HG02943 (cell line): ENCODE data around the gene SP140.
"Not testable (repeated sequence)": the region's sequence is repeated elsewhere in the genome, so short reads cannot be mapped to it uniquely, and the experiment has no call there.

ENCODE experiments used
- ATAC-seq: cut with Tn5 transposase; IDR thresholded peaks from one replicate; pipeline ENCODE4 v1.9.1; 2021; ENCODE audit warnings: mild to moderate bottlenecking, low read depth, moderate library complexity; ENCODE audit not compliant: unreplicated experiment

SP140 gene

DNA sequence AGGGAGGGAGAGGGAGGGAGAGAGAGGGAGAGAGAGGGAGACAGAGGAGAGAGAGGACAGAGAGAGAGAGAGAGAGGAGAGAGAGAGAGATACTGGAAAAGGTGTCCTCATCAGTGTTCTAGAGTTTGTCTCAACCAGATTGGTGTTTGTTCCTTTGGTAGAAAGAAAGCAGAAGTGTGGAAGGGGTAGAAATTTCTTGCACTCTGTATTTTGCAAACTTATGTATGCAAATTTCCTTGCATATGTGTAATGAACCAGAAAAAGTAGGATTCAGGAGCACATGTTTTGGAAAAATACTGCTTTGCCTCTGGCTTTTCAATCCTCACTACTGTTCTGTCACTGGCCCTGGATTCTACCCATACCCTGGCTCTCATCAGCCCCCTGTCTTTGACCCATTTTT, 1.1 kb upstream of the SP140 start:
- no peak for ATAC-seq

DNA sequence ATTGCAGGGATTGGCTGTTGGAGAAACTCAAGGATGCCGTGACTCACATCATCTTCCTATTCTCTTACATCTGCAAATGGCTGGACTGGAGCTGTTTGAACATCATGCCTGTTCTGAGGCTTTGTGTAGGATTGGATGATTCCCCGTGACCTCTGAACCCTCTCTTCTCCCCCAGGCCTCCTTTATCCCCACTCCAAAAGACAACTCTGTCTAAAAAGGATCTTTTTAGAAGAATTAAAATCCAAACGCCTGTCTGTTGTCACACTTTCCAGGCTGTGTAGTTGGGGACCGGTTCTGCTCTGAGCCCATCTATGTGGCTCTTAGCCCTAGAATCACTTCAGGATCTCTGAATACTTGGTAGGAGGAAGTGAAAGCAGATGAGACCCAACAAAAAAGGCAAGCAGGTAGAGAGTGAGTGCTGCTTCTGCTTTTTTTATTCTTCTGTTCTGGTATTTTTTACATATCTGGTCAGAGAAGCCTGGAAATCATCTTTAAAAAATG, 565 bp downstream of the SP140 start:
- ATAC-seq: peak; percentile 65

- no peak for ATAC-seq
These were observed 1.7 kb downstream of the SP140 start for GRCh38 chr2:230227216-230227615.

- no peak for ATAC-seq
These were observed 4.6 kb downstream of the SP140 start for GRCh38 chr2:230230087-230230486.

DNA sequence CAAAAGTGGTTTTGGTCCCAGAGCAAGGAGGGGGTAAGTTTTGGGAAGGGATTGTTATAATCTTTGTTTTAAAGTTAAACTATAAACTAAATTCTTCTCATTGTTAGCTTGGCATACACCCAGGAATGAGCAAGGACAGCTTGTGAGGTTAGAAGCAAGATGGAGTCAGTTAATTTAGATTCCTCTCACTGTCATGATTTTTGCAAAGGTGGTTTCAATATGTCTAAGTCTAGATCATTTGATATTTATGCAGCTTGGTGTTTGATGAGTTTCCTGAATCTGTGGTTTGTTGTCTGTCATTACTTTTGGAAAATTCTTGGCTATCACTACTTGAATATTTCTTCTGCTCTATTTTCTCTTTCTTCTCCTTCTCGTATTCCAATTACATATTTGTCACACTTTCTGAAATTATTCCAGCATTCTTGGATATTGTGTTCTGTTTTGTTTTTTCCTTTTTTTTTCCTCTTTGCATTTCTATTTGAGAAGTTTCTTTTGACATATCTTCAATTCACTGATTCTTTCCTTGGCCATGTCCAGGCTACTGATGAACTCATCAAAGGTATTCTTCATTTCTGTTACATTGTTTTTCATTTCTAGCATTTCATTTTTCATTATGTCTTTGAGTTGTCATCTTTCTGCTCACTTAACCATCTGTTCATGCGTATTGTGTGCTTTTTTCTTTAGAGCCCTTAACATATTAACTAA, 5.1 kb downstream of the SP140 start:
- no peak for ATAC-seq

- ATAC-seq: no peak
These were observed 5.7 kb downstream of the SP140 start for GRCh38 chr2:230231251-230231650.

- no peak for ATAC-seq
These were observed 8.7 kb downstream of the SP140 start for GRCh38 chr2:230234122-230234722.

- ATAC-seq: no peak
These were observed 9.3 kb downstream of the SP140 start for GRCh38 chr2:230234845-230235244.

DNA sequence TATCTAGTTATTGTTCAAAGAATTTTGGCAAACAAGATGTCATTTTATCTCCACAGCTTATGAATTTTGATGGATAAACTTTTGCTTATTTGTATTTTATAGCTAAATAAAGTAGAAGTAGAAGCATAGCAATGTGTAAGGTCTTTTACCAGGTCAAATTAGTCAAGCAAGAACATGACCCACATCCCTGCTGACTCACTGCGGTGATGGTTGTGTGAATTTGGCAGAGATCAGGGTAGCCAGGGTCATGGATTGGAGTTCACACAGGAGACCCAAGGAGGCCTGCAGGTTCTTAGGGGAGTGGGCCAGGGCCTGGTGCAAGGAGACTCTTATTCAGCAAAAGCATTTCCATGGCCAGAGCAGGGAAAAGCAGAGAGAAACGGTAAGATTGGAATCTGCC, 18.7 kb downstream of the SP140 start:
- ATAC-seq: no peak

GRCh38 chr2:230246206-230246605, 20.7 kb downstream of the SP140 start:
- no peak for ATAC-seq

DNA sequence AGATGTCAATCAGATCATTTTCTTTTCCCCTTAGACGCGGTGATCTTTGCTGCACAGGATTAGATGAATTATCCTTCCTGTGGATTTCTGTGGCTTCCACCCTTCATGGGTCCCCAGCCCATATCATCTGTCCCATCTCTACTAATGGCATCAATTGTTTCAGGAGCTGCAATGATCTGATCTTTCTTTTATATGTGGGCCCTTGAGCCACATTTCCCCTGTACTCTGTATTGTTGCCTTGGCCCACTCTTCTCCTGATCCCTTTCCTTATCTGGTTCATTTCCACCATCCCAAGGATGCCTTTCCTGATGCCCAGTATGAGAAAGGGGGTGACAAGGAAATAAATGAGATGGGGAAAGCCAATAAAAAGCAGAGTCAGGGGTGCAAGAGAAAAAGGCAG, 24.7 kb downstream of the SP140 start:
- no peak for ATAC-seq

DNA sequence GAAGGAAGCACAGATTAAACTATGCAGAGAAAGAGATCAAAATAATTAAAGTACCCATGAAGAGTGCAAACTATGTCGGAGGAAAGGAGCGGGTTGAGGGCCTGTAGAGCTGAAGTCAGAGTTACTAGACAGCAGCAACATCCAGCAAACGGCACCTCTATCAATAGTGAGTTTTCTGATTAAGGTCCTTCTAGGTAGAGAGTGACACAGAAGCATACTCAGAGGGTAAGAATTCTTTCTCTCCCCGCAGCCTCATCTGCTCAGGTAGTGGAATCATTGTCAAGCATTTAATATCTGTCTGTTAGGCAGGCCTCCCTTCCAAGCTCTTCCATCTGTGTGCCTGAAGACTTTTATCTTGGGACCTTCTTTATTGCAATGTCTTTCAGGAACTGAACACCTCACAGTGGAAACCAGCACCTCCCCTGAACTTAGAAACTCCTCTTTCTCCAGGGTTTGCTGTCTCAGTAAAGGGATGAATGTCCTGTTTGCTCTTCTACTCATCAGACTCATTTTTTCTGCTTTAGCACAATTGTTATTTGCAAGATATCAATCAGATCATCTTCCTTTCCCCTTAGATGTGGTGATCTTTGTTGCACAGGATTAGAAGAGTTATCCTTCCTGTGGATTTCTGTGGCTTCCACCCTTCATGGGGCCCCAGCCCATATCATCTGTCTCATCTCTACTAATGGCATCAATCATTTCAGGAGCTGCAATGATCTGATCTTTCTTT, 28.8 kb downstream of the SP140 start:
- ATAC-seq: no peak

GRCh38 chr2:230256733-230257332, 31.3 kb downstream of the SP140 start:
- ATAC-seq: no peak

DNA sequence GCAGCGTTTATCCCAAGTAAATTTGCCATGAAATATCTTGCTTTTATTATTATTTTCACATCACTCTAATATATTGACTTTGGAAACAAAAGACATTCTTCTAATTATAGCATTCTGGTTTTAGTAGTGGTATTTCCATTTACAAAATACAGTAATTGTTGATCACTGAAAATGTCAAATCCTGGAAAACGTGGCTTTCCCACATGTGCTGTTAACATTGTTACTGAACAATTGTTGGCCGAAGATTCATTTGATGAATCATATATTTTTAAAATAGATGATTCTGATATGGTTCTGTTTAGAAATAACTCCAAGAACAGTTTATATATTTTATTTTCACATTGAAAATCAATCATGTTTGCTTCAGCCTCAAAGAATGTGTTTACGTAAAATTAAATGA, 32.9 kb downstream of the SP140 start:
- ATAC-seq: no peak

DNA sequence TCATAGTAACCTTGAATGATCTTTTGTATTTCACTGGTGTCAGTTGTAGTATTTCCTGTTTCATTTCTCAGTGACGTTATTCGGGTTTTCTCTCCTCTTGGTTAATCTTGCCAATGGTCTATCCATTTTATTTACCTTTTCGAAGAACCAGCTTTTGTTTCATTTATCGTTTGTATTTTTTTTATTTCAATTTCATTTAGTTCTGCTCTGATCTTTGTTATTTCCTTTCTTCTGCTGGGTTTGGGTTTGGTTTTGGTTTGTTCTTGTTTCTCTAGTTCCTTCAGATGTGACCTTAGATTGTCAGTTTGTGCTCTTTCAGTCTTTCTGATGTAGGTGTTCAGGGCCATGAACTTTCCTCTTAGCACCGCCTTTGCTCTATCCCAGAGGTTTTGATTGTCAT, 36.7 kb downstream of the SP140 start:
- ATAC-seq: no peak

DNA sequence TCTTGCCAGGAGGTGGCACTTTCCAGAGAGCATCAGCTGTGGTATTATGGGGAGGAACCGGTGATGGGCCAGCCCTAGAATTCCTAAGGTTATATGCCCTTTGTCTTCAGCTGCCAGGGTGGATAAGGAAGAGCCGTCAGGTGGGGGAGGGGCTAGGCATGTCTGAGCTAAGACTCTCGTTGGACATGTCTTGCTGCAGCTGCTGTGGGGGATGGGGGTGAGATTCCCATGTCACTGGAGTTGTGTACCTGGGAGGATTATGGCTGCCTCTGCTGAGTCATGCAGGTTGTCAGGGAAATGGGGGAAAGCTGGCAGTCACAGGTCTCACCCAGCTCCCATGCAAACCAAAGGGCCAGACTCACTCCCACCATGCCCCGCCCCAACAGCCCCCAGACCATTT, 39.4 kb downstream of the SP140 start:
- not testable (repeated sequence) for ATAC-seq

GRCh38 chr2:230266638-230267037, 41.1 kb downstream of the SP140 start:
- ATAC-seq: no peak

GRCh38 chr2:230267059-230267458, 41.5 kb downstream of the SP140 start:
- peak; percentile 20 for ATAC-seq

- ATAC-seq: peak; percentile 67
These were observed 42.0 kb downstream of the SP140 start for GRCh38 chr2:230267556-230267955.

GRCh38 chr2:230268606-230269243, 43.2 kb downstream of the SP140 start:
- no peak for ATAC-seq

- ATAC-seq: no peak
These were observed 44.2 kb downstream of the SP140 start for GRCh38 chr2:230269715-230270114.
